Hepatic stellate cell (primary cell): ENCODE results near the gene RALB.
A peak's percentile ranks its signal among the peaks of the same experiment; 100 is the strongest.

ENCODE experiments used
- DNase-seq: peaks from one replicate; pipeline ENCODE4 v3.0.0; 2011; ENCODE audit warnings: low spot score

RALB gene

GRCh38 chr2:120262761-120263428 is 10.2 kb downstream of the RALB start:
- DNase-seq: no peak

GRCh38 chr2:120265006-120265405 is 12.4 kb downstream of the RALB start:
- no peak for DNase-seq

- DNase-seq: no peak
Measured at GRCh38 chr2:120267348-120267747, 14.7 kb downstream of the RALB start.

- no peak for DNase-seq
Measured at GRCh38 chr2:120269076-120269744, 16.6 kb downstream of the RALB start.

- DNase-seq: no peak
Measured at GRCh38 chr2:120269816-120270215, 17.2 kb downstream of the RALB start.

GRCh38 chr2:120271711-120272379 is 19.2 kb downstream of the RALB start:
- DNase-seq: no peak

- no peak for DNase-seq
Measured at GRCh38 chr2:120272763-120273481, 20.3 kb downstream of the RALB start.

GRCh38 chr2:120275617-120276400 is 23.2 kb downstream of the RALB start:
- DNase-seq: no peak

GRCh38 chr2:120277505-120278205 is 25.0 kb downstream of the RALB start:
- no peak for DNase-seq

GRCh38 chr2:120278901-120279300 is 26.2 kb downstream of the RALB start:
- DNase-seq: no peak

GRCh38 chr2:120279708-120280107 is 27.1 kb downstream of the RALB start:
- no peak for DNase-seq

GRCh38 chr2:120283649-120284048 is 31.0 kb downstream of the RALB start:
- DNase-seq: no peak

- no peak for DNase-seq
Measured at GRCh38 chr2:120285056-120285455, 32.4 kb downstream of the RALB start.

GRCh38 chr2:120287183-120288015 is 34.7 kb downstream of the RALB start:
- peak; percentile 66 for DNase-seq

- no peak for DNase-seq
Measured at GRCh38 chr2:120288016-120288373, 35.3 kb downstream of the RALB start.

GRCh38 chr2:120289221-120289906 is 36.7 kb downstream of the RALB start:
- DNase-seq: no peak

- no peak for DNase-seq
Measured at GRCh38 chr2:120290737-120291136, 38.1 kb downstream of the RALB start.

- DNase-seq: no peak
Measured at GRCh38 chr2:120291401-120292311, 39.0 kb downstream of the RALB start.
